Loucy (cell line): ENCODE results near the gene ROPN1.

Experiments used
- H2AFZ ChIP-seq: fragments of 200-600 bp; sonication (generic); 2 replicates; pipeline ENCODE4 v1.6.0; 2016; ENCODE audit warnings: antibody characterized with exemption, mild to moderate bottlenecking, low read length, moderate library complexity
- H3F3A ChIP-seq: fragments of 200-600 bp; 2 replicates; pipeline ENCODE4 v1.6.0; 2016; ENCODE audit warnings: antibody characterized with exemption, low read depth, mild to moderate bottlenecking
- H3K27me3 ChIP-seq: fragments of 200-600 bp; sonication (generic); 2 replicates; pipeline ENCODE4 v1.6.1; 2014; ENCODE audit warnings: low read length, mild to moderate bottlenecking; ENCODE audit not compliant: insufficient read depth, poor library complexity, severe bottlenecking
- H3K36me3 ChIP-seq: fragments of 200-600 bp; sonication (generic); 2 replicates; pipeline ENCODE4 v1.6.1; 2016; ENCODE audit warnings: low read length; ENCODE audit not compliant: insufficient read depth
- H3K4me1 ChIP-seq: fragments of 200-600 bp; sonication (generic); 2 replicates; pipeline ENCODE4 v1.5.1; 2014; ENCODE audit warnings: low read length, mild to moderate bottlenecking; ENCODE audit not compliant: insufficient read depth, poor library complexity, severe bottlenecking
- H3K4me2 ChIP-seq: fragments of 200-600 bp; sonication (generic); 2 replicates; pipeline ENCODE4 v1.6.0; 2014; ENCODE audit warnings: antibody characterized with exemption, low read length, low read depth, mild to moderate bottlenecking; ENCODE audit not compliant: poor library complexity, severe bottlenecking
- H3K4me3 ChIP-seq: fragments of 200-600 bp; sonication (generic); 2 replicates; pipeline ENCODE4 v1.5.1; 2014; ENCODE audit warnings: low read length, mild to moderate bottlenecking, mixed read lengths; ENCODE audit not compliant: poor library complexity, severe bottlenecking
- H3K79me2 ChIP-seq: fragments of 200-600 bp; sonication (generic); 2 replicates; pipeline ENCODE4 v1.6.1; 2014; ENCODE audit warnings: low read length; ENCODE audit not compliant: insufficient read depth
- H3K9ac ChIP-seq: fragments of 200-600 bp; sonication (generic); 2 replicates; pipeline ENCODE4 v1.6.0; 2014; ENCODE audit warnings: mild to moderate bottlenecking, low read depth, low read length, moderate library complexity; ENCODE audit not compliant: poor library complexity, severe bottlenecking
- H3K9me2 ChIP-seq: fragments of 200-600 bp; sonication (generic); replicated peaks from 2 replicates; pipeline ENCODE4 v1.6.1; 2016; ENCODE audit warnings: low read depth, low read length, mixed read lengths
- H3K9me3 ChIP-seq: fragments of 200-600 bp; sonication (generic); 2 replicates; pipeline ENCODE4 v1.6.1; 2014; ENCODE audit warnings: mild to moderate bottlenecking, antibody characterized with exemption, low read length, low read depth; ENCODE audit not compliant: insufficient read depth
- H4K20me1 ChIP-seq: fragments of 200-600 bp; sonication (generic); 2 replicates; pipeline ENCODE4 v1.6.0; 2014; ENCODE audit warnings: antibody characterized with exemption, low read length, mild to moderate bottlenecking; ENCODE audit not compliant: insufficient read depth, poor library complexity, severe bottlenecking
- CTCF ChIP-seq: fragments of 200-600 bp; sonication (generic); conservative IDR thresholded peaks from 2 replicates; pipeline ENCODE4 v1.5.1; 2014; ENCODE audit warnings: mild to moderate bottlenecking, antibody characterized with exemption, low read length
- EZH2phosphoT487 ChIP-seq: fragments of 200-600 bp; IDR thresholded peaks from 2 replicates; pipeline ENCODE4 v1.6.1; 2018; ENCODE audit warnings: antibody characterized with exemption, mild to moderate bottlenecking, moderate library complexity, borderline replicate concordance

Gene ROPN1

GRCh38 chr3:123939706-123940105 lies 52.2 kb downstream of the ROPN1 start:
- H3F3A ChIP-seq = no peaks in the 10 kb centered on the region
- no peak overlapping the region for H3K4me2 ChIP-seq
- no peak for TF ChIP-seq EZH2phosphoT487
- TF ChIP-seq CTCF = no peak
- H4K20me1 ChIP-seq = no peaks in the 10 kb centered on the region
- no peaks in the 10 kb centered on the region for H3K9me2 ChIP-seq
- H3K27me3 ChIP-seq = no peaks in the 10 kb centered on the region
- H3K9ac ChIP-seq = no peak overlapping the region
- H2AFZ ChIP-seq = no peak overlapping the region
- peaks cover 23% of the 10 kb centered on the region for H3K4me1 ChIP-seq
- H3K4me3 ChIP-seq = no peak overlapping the region
- peaks cover 20% of the 10 kb centered on the region; the same call in 1 of the 2 replicates for H3K36me3 ChIP-seq
- no peaks in the 10 kb centered on the region for H3K79me2 ChIP-seq
- H3K9me3 ChIP-seq = no peaks in the 10 kb centered on the region

GRCh38 chr3:123936400-123936799 lies 55.5 kb downstream of the ROPN1 start:
- peaks cover 18% of the 10 kb centered on the region for H3K4me1 ChIP-seq
- no peaks in the 10 kb centered on the region for H3F3A ChIP-seq
- no peak overlapping the region for H3K4me3 ChIP-seq
- H3K79me2 ChIP-seq = no peaks in the 10 kb centered on the region
- no peak for TF ChIP-seq CTCF
- no peak for TF ChIP-seq EZH2phosphoT487
- no peak overlapping the region for H2AFZ ChIP-seq
- H3K9ac ChIP-seq = no peak overlapping the region
- no peak overlapping the region for H3K4me2 ChIP-seq
- no peaks in the 10 kb centered on the region for H3K9me2 ChIP-seq
- H4K20me1 ChIP-seq = no peaks in the 10 kb centered on the region
- no peaks in the 10 kb centered on the region for H3K27me3 ChIP-seq
- H3K9me3 ChIP-seq = no peaks in the 10 kb centered on the region
- peaks cover 17% of the 10 kb centered on the region; the same call in 1 of the 2 replicates for H3K36me3 ChIP-seq

- Histone ChIP-seq H3K79me2 (no peaks in the 10 kb centered on the region), H3K9ac (no peak overlapping the region), H3K4me2 (no peak overlapping the region), H3K4me3 (no peak overlapping the region), H2AFZ (no peak overlapping the region), H3K4me1 (peaks cover 12% of the 10 kb centered on the region), H3K9me2 (no peaks in the 10 kb centered on the region), H3K36me3 (peaks cover 23% of the 10 kb centered on the region; the same call in 1 of the 2 replicates), H3F3A (no peaks in the 10 kb centered on the region), H4K20me1 (no peaks in the 10 kb centered on the region), H3K27me3 (no peaks in the 10 kb centered on the region), H3K9me3 (no peaks in the 10 kb centered on the region)
- TF ChIP-seq CTCF (no peak), EZH2phosphoT487 (no peak)
These were observed 56.1 kb downstream of the ROPN1 start for GRCh38 chr3:123935830-123936229.
